Measurements from ENCODE around the gene CAST.

DNA sequence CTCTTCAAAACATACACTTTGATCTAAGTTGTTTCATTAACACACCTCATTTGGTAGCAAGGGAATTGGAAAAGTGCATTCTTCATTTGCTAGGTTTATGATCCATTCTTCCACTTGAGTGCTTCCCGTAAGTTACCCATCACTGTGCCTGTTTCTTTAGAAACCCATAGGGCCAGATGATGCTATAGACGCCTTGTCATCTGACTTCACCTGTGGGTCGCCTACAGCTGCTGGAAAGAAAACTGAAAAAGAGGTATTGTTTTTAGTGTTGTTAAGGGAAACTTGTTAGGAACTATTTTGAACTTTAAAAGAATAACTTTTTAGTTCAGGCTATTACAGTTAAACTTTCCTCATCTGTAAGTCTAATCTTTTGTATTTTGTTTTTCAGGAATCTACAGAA is 78.9 kb downstream of the CAST start:
- no peak for TF ChIP-seq CTCF (IDR thresholded peaks at IDR 0.05)
- no peak for TF ChIP-seq POLR2A (IDR thresholded peaks at IDR 0.05)
- TF ChIP-seq EP300 (IDR thresholded peaks at IDR 0.05), result no peak
- TF ChIP-seq POLR2AphosphoS5 (IDR thresholded peaks at IDR 0.05), result no peak

All from suprapubic skin (tissue), 4 donors.